ENCODE results near the gene DIP2A.
"Not testable (repeated sequence)": the region's sequence is repeated elsewhere in the genome, so short reads cannot be mapped to it uniquely, and the experiment has no call there.

DIP2A gene

DNA sequence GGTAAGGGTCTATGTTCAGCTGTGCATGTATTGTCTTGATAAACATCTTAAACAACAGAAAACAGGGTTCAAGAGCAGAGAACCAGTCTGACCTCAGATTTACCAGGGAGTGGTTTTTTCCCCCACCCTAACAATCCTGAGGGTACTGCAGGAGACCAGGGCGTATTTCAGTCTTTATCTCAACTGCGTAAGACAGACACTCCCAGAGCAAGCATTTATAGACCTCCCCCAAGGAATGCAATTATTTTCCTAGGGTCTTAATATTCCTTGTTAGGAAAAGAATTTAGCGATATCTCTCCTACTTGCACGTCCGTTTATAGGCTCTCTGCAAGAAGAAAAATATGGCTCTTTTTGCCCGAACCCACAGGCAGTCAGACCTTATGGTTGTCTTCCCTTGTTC lies 9.8 kb upstream of the DIP2A start:
- DNase-seq, result not testable (repeated sequence)

DNA sequence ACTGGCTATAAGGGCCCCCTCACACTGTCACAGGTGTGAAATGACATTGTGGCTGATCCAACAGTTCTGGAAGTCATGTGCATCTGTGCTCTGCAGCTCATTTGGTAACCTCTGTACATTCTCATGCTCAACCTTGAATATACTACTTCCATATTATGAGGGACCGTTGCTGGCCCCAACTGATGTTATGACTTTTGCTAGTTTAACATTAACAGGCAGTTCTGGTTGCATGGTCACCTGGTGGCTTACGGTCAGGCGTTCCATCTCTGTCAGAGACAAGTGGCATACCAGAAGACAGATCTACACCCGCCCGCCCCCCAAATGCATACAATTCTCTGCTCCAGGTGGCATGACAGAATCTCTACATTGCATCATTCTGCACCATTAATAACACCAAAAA lies 6.0 kb upstream of the DIP2A start:
- DNase-seq, result no peak

DNA sequence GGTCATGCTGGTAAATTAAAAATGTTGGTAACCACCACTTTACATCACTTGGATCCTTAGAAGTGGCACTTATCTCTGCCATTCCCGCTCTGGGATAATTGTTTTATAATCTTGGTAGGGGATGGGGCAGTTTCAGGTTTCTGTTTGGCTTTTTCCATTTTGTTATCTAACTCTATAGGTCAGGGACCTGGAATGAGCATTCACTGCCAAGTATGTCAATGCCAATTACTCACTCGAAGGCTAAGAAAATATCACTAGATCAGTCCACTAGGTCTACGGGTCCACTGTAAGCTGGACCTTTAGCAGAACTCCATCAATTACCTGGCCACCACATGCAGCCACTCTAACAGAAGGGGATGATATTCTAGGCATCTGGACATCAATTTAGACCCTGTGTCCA lies 4.5 kb upstream of the DIP2A start:
- no peak for DNase-seq

DNA sequence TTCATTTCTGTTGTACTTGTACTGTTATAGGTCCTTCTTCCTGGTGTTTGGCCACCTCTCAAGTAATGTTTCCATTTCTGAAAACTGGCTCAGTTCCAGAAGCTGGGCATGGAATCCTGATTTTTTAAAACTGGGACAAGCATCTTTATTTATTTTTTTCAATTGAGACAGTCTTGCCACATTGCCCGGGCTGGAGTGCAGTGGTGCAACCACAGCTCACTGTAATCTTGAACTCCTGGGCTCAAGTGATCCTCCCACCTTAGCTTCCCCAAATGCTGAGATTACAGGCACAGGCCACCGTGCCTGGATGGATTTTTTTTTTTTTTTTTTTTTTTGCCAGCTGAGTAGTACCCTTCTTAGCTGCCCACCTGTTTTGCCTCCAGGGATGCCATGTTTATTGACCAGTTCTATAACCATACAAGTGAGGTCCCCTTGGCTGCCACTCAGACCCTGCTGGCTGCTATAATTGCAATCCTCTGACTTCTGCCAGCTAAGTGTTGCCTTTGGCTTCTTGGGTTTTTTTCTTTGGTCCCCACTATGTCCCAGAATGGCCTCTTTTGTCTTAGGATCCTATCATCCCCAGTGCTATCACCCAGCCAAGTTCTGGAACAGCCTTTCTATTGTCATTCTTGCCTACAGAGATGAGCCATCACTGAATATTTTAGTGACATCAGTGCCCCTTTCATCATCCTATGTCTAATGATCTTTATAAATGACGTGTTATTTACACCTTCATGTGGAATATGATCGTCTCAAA lies 3.9 kb upstream of the DIP2A start:
- peak in 26 of 56 donors; percentile 11 to 72 (median 42) for DNase-seq

DNA sequence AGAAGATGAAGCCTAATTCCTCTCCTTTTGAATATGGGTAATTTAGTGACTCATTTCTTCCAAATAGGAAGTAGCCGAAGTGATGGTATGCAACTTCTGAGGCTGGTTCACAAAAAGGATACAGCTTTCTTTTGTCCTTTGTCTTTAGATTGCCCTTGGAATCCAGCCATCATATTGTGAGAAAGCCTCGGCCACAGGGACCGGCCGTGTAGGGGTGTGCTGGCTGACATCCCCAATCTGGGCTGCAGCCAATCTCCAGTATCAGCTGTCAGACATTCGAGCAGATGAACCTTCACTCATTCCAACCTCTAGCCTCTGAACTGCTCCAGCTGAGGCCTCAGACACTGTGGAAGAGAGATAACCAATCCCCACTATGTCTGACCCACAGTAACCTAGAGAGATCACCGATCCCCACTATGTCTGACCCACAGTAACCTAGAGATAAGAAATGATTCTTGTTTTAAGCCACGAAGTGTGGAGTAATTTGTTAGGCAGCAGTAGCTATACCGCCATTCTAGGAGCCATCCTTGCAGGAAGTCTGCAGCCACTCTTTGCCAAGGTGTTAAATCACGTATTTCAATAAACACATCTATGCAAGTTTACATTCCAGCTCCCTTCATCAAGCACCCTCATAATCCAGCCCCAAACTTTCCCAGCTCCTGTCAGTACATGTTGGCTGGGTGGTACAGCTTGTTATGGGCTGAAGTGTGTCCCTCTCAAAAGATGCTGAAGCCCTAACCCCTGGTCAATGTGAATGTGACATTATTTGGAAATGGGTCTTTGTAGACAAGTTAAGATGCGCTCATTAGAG lies 2.9 kb upstream of the DIP2A start:
- DNase-seq, result peak in 39 of 56 donors; percentile 13 to 86 (median 54)

DNA sequence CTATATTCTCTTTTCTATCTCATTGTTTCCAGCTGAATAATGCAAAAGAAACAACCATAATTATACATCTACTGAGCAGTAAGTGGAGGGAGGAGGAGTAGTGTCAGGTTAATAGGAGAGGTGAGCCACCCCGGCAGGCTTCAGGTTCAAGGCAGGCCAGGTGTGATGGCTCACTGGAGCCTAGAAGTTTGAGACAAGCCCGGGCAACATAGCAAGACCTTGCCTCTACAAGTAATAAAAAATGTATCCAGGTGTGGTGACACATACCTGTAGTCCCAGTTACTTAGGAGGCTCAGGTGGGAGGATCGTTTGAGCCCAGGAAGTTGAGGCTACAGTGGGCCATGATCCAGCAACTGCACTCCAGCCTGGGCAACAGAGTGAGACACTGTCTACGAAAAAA lies 1.9 kb upstream of the DIP2A start:
- DNase-seq, result no peak

DNA sequence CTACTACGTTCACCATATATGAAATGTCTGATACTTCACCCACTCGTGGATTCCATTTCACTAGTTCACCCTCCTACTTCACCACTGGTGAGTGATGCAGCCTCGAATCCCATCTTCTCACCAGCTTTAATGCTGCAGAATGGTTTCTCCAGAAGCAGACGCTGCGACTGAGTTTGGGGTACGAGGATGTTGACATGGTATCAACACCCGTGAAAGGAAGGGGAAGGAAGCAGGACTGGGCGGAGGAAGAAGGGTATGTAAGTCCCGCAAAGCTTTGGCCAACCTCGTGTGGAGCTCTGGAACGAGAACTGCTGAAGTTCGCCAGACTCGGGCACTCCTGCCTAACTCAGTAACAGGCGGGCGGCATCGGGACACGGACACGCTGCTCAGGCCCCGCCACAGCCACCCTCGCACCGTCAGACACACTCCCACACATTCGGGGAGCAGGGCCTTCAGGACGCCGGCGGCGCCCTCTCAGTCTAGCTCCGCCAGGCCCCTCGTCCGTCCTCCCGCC lies 833 bp upstream of the DIP2A start:
- peak in 19 of 56 donors; percentile 43 to 73 (median 60) for DNase-seq

DNA sequence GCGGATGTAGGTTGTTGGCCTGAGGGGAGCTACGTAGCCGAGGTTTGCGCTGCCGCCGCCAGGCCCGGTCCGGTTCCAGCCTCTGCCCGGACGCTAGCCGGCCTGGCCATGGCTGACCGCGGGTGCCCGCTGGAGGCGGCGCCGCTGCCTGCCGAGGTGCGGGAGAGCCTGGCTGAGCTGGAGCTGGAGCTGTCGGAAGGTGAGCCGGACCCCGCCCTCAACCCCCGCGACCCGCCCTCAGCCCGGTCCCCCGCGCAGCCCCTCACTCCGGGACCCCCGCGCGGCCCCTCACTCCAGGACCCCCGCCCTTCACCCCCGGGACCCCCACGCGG lies 299 bp downstream of the DIP2A start:
- DNase-seq, result peak in 1 of 56 donors; percentile 56

DNA sequence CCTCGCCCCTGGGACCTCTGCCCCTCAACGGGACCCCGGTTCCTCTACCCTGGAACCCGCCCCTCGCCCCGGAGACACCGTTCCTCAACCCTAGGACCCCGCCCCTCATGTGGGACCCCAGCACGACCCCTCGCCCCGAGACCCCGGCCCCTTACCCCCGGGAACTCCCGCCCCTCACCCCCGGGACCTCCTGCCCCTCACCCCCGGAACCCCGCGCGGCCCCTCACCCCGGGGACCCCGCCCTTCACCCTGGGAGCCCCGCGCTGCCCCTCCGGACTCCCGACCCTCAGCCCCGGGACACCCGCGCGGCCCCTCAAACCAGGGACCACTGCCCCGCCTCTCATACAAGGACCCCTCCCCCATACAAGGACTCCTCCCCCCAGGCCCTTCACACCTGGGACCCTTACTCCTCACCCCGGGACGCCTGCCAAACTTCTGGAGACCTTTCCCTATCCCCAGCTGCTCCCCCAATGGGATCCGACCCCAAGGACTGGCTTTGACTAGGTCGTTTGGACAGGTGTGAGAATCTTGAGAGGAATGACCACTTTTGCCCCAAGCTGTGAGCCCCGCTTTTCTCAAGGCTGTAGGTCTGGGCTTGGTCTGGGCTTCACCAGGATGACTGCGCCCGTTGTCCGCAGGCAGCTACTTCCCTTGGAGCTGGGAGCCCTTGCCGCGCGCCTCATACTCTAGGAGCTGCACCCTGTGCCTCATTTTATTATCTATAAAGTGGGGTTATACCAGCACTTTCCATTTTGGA lies 843 bp downstream of the DIP2A start:
- DNase-seq, result peak in 8 of 56 donors; percentile 14 to 48 (median 30)

DNA sequence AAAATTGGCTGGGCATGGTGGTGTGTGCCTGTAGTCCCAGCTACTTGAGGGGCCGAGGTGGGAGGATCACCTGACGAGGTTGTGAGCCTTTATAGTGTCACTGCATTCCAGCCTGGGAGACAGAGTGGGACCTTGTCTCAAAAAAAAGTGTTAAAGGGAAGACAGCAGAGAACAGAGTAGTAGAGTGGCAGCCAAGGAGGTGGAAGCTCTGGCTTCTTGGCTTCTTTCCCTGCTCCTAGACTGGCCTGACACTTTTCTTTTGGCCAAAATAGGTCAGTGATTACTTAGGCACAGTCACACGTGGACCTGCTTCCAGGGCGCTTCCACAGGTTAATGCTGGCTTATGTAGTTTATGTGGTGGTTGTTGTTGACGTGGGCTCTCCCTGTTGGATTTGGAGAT lies 3.2 kb downstream of the DIP2A start:
- DNase-seq, result no peak

DNA sequence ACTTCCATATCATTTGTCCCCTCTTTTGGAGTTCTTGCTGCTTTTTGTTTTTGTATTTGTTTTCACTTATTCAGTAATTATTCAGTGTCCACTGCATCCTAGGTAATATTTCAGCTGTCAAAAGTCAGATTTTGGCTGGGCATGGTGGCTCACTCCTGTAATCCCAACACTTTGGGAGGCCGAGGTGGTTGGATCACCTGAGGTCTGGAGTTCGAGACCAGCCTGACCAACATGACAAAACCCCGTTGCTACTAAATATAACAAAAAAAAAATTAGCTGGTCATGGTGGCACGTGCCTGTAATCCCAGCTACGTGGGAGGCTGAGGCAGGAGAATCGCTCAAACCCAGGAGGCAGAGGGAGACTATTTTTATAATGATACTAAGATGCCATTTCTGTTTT lies 6.5 kb downstream of the DIP2A start:
- DNase-seq, result not testable (repeated sequence)

DNA sequence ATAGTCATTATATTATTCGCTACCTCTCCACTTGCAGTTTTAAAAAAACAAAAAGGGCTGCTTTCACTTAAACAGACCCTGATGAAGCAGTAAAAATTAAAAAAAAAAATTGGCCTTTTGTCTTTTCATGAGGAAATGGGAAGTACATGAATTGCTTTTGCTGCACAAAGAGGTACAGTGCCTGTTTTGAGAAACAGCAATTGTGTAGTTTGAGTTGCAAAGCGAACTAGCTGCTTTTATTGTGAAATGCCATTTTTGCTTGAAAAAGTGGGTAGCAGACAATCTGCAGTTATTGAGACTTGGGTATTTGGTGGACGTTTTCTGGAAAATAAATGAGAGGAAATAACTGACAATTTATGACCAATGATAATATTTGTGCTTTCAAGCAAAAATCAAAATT lies 7.0 kb downstream of the DIP2A start:
- DNase-seq, result no peak

DNA sequence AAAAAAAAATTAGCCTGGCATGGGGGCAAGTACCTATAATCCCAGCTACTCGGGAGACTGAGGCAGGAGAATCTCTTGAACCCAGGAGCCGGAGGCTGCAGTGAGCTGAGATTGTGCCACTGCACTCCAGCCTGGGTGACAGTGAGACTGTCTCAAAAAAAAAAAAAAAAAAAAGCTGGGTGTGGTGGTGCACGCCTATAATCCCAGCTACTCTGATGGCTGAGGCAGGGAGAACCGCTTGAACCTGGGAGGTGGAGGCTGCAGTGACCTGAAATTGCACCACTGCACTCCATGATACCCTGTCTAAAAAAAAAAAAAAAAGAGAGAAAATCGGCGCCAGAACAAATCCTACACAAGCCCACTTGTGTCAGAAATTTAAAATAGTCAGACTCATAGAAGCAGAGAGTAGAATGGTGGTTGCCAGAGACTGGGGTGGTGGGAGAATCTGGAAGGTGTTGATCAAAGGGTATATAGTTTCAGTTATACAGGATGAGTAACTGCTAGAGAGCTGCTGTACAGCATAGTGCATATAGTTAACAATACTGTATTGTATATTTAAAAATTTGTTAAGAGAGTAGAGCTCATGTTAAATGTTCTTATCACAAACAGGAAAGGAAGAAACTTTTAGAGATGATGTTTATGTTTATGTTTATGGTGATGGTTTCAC lies 9.6 kb downstream of the DIP2A start:
- no peak for DNase-seq

DNA sequence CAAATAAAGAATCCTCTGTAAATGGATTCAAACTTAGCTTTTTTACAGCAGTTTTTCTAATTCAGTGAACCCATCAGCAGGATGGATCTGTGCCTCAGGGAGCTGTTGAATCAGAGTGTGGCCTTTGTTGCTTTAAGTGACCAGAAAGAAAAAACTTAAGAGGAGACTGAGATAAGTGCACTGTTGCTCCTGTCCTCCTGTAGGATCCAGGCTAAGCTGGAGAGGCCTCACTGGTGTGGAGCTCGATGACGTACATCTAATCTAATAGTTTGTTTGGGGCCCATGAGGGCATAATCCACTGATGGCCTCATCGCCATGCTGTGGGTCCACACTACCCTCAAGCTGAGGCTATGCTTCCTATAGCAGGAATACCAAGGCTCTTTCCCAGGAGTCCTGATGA lies 10.6 kb downstream of the DIP2A start:
- no peak for DNase-seq

DNA sequence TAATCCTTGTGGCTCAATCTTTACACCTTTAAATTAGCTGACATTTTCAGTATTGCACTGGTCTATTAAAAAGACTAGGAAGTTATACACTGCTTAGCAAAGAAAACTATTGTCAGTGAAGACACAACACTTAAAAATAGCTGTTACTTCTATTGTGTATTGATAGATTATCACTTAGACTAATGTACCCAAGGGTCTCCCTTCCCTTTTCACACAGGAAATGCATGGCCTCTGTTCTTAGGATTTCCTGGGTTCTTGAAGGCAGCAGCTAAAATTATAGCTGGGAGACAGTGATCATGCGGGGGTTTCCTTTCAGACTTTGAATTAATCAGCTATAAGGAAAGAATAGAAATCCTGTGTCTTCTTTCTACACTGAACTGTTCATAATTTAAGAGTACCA lies 12.8 kb downstream of the DIP2A start:
- no peak for DNase-seq

DNA sequence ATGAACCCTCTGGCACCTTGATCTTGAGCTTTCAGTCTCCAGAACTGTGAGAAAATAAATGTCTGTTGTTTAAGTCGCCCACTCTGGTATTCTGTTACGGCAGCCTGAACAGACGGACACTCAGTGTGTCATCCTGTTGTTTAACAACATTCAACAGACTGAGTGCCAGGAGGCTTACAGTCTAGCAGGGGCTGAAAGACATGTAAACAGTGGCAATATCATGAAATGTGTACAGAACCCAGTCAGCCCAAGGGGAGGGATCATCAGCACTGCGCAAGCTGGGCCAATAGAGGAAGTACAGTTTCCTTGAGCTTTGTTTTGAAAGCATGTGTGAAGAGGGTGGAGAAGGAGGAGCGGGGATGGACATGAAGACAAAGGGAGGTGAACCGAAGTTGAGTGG lies 13.6 kb downstream of the DIP2A start:
- DNase-seq, result no peak

DNA sequence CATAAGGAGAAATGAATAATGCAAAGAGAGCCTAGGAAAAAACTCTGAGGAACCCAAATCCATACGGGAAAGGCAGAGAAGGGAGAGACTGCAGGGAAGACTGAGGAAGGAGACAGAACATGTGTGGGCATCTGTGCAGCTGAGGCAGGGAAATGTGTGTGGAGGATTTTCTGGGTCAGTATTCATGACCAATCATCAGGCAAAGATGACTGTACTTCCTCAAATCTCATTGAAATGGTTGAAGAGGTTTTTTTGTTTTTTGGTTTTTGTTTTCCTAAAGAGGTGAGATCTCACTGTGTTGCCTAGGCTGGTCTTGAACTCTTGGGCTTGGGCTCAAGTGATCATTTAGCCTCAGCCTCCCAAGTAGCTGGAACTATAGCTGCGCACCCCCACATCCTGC lies 15.7 kb downstream of the DIP2A start:
- DNase-seq, result no peak

DNA sequence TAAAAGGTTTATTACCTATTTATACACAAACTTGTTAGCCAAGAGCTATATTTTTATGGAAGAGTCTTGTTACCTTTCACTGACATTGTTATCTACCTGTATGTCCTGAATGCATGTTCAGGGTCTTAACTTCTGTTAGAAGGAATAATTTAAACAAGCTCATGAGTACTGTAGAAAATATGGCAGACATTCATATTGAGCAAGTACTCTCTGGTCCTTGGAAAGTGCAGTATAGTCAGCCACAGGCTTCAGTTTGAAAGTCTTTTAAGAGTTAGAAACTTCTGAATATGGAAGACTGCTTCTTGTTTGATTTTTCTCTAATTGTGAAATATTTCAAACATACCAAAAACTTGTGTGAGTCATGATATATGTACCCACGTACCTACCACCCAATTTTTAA lies 16.6 kb downstream of the DIP2A start:
- no peak for DNase-seq

DNA sequence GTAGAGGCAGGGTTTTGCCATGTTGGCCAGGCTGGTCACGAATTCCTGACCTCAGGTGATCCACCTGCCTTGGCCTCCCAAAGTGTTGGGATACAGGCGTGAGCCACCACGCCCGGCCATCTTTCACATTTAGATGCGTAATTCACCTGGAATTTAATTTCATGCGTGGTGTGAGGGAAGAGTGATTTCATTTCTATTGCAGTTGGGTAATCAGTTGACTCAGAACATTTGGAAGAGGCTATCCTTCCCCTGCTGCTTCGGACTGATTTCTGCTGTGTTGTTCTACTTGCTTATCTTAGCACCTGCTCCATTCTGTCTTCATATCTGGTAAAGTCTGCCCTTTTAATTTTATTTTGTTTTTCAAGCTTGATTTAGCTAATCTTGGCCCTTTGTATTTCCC lies 19.1 kb downstream of the DIP2A start:
- no peak for DNase-seq

DNA sequence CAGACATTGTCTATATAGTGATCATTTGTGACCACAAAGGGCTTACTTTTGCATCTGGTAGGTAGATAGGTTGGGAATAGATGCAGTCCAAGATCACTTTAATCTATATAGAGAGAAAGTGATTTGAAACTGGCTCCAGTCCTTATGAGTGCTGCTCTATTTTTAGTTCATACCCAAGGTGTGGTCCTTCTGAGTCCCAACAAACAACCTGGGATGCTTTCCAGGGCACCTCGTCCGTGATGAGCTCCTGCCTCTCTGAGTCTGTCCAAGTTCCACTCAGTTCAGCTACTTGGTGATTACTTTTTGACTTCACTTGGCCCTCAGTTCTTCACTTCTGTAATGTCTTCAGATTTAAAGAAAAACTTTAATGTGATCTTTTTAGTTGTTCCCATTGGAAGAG lies 20.2 kb downstream of the DIP2A start:
- no peak for DNase-seq

DNA sequence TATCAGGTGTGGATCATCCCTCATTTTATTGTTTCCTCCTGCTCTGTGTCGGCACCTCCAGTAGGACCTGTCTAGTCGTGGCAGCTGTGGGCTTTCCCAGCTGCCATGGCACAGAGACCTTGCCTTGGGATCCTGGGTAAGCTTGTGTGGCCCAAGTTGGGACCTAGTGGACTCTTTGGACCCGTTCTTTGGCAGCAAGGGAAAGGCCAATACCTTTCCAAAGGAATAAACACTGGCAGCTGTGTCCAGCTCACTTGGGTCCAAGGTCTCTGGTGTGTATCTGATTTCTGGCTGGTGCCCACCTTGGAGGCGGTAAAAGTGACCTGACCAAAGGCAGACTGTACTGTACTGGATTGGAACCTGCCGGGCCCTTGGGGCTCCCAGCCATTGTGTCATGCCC lies 21.8 kb downstream of the DIP2A start:
- no peak for DNase-seq

Measured in nucleus accumbens (tissue), 56 donors.